ENCODE measurements around the gene CAMK2B.

DNA sequence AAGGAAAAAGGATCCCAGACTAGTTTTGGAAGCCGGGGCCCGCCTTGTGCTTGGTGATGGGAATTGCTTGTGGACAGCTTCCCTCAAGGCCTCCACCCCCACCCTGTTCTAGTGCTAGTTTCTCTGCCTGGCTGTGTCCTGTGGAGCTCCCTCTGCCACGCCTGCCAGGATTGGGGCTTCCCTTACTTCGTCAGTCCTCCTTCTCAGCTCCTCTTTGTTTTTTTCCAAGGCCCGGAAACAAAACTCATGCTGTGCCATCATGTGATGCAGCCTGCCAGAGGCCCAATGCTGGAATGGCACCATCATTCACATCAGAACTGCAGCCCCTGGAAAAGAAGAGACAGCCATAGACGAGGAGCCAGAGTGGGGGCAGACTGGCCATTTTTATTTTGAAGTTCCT lies 113.4 kb downstream of the CAMK2B start:
- no peak for TF ChIP-seq CTCF (IDR thresholded peaks at IDR 0.05)
- TF ChIP-seq POLR2A (IDR thresholded peaks at IDR 0.05): no peak

Data from esophagus squamous epithelium (tissue), 4 donors.